ENCODE data around the gene ATP6V0B. TPM values are rescaled to one million over a fixed set of nuclear protein-coding genes. Genes with fewer than 3 reads are reported as not detected.

ATP6V0B gene
- total RNA-seq, 2 experiments from 2014 or later = 90.4 to 94.2 TPM

- H3K27ac Mint-ChIP-seq = no peak overlapping the region
- peaks cover 2% of the 10 kb centered on the region for H3K36me3 Mint-ChIP-seq
- H3K4me1 Mint-ChIP-seq = peaks cover 10% of the 10 kb centered on the region
- peak; percentile 67 for DNase-seq
- peak; percentile 61 for ATAC-seq (ENCODE audit: low read depth)
- POLR2A ChIA-PET = interaction anchor here (1.4 kb wide), 1 partner anchor 9 kb away, joined by 8 read pairs; the partner anchor contains the start of gene IPO13
- no peaks in the 10 kb centered on the region for H3K9me3 Mint-ChIP-seq
- H3K27me3 Mint-ChIP-seq = peaks cover 20% of the 10 kb centered on the region
- peak overlapping the region; percentile 70 for H3K4me3 Mint-ChIP-seq
Observed at GRCh38 chr1:43936431-43937151, 38.2 kb upstream of the ATP6V0B start.

- H3K27me3 Mint-ChIP-seq = peaks cover 20% of the 10 kb centered on the region
- H3K4me3 Mint-ChIP-seq = no peak overlapping the region
- no peak for ATAC-seq (ENCODE audit: low read depth)
- no peak for DNase-seq
- no peaks in the 10 kb centered on the region for H3K9me3 Mint-ChIP-seq
- POLR2A ChIA-PET = interaction anchor here (1.4 kb wide), 1 partner anchor 8 kb away, joined by 8 read pairs; the partner anchor contains the start of gene IPO13
- H3K27ac Mint-ChIP-seq = no peak overlapping the region
- peaks cover 10% of the 10 kb centered on the region for H3K4me1 Mint-ChIP-seq
- H3K36me3 Mint-ChIP-seq = peaks cover 2% of the 10 kb centered on the region
Observed at GRCh38 chr1:43937179-43937865, 37.4 kb upstream of the ATP6V0B start.

GRCh38 chr1:43938383-43938782, 36.4 kb upstream of the ATP6V0B start:
- Mint-ChIP-seq H3K27ac (no peak overlapping the region), H3K36me3 (peaks cover 2% of the 10 kb centered on the region), H3K9me3 (no peaks in the 10 kb centered on the region), H3K4me3 (no peak overlapping the region), H3K4me1 (peaks cover 11% of the 10 kb centered on the region), H3K27me3 (peaks cover 10% of the 10 kb centered on the region)
- POLR2A ChIA-PET = no interaction called here
- ATAC-seq (ENCODE audit: low read depth) = no peak
- DNase-seq = no peak

GRCh38 chr1:43938892-43939587, 35.7 kb upstream of the ATP6V0B start:
- peaks cover 9% of the 10 kb centered on the region for H3K4me1 Mint-ChIP-seq
- no peak overlapping the region for H3K4me3 Mint-ChIP-seq
- H3K9me3 Mint-ChIP-seq = no peaks in the 10 kb centered on the region
- peaks cover 2% of the 10 kb centered on the region for H3K36me3 Mint-ChIP-seq
- DNase-seq = no peak
- peaks cover 8% of the 10 kb centered on the region for H3K27me3 Mint-ChIP-seq
- ATAC-seq (ENCODE audit: low read depth) = no peak
- POLR2A ChIA-PET = no interaction called here
- no peak overlapping the region for H3K27ac Mint-ChIP-seq

- Mint-ChIP-seq H3K4me3 (no peak overlapping the region), H3K9me3 (no peaks in the 10 kb centered on the region), H3K27ac (no peak overlapping the region), H3K4me1 (peaks cover 17% of the 10 kb centered on the region), H3K36me3 (peaks cover 3% of the 10 kb centered on the region), H3K27me3 (no peaks in the 10 kb centered on the region)
- DNase-seq (no peak), ATAC-seq (ENCODE audit: low read depth) (no peak)
- POLR2A ChIA-PET = no interaction called here
Observed at GRCh38 chr1:43942411-43942810, 32.3 kb upstream of the ATP6V0B start.

- Mint-ChIP-seq H3K27me3 (no peaks in the 10 kb centered on the region), H3K4me3 (peak overlapping the region; percentile 93), H3K36me3 (peaks cover 1% of the 10 kb centered on the region), H3K4me1 (peaks cover 29% of the 10 kb centered on the region), H3K27ac (no peak overlapping the region), H3K9me3 (no peaks in the 10 kb centered on the region)
- DNase-seq (no peak), ATAC-seq (ENCODE audit: low read depth) (no peak)
- POLR2A ChIA-PET = interaction anchor here (2.7 kb wide), 1 partner anchor 8 kb away, joined by 8 read pairs; no protein-coding TSS in a partner anchor
Observed at GRCh38 chr1:43944860-43945259, 29.9 kb upstream of the ATP6V0B start.

- POLR2A ChIA-PET = interaction anchor here (1.0 to 3.5 kb wide), 5 partner anchors 9 to 29 kb away, joined by 3 to 23 read pairs (median 10); partner anchors contain the start of genes ATP6V0B and DPH2
- ATAC-seq (ENCODE audit: low read depth) (no peak), DNase-seq (no peak)
- no peaks in the 10 kb centered on the region for H3K9me3 Mint-ChIP-seq
- H3K27me3 Mint-ChIP-seq = no peaks in the 10 kb centered on the region
- H3K4me1 Mint-ChIP-seq = peaks cover 29% of the 10 kb centered on the region
- H3K27ac Mint-ChIP-seq = peak overlapping the region; percentile 90
- H3K4me3 Mint-ChIP-seq = peak overlapping the region; percentile 93
- peaks cover 4% of the 10 kb centered on the region for H3K36me3 Mint-ChIP-seq
Observed at GRCh38 chr1:43945674-43946235, 29.0 kb upstream of the ATP6V0B start.

GRCh38 chr1:43946236-43947060, 28.3 kb upstream of the ATP6V0B start, which contains the start of gene IPO13:
TSS of gene IPO13 (plus strand) at chr1:43946950. CDS start at chr1:43947601, 651 bp downstream.
- Mint-ChIP-seq H3K9me3 (no peaks in the 10 kb centered on the region), H3K27ac (peak within 1 kb of the TSS; percentile 90), H3K4me3 (peak within 1 kb of the TSS; percentile 93), H3K27me3 (no peaks in the 10 kb centered on the region), H3K36me3 (peaks cover 4% of the 10 kb centered on the region), H3K4me1 (peaks cover 29% of the 10 kb centered on the region)
- ATAC-seq (ENCODE audit: low read depth) (peak; percentile 94), DNase-seq (peak; percentile 98)
- POLR2A ChIA-PET = interaction anchor here (0.5 to 3.5 kb wide), 7 partner anchors 10 to 247 kb away, joined by 3 to 23 read pairs (median 8); partner anchors contain the start of genes ATP6V0B, DPH2 and ST3GAL3

- H3K27ac Mint-ChIP-seq = peak overlapping the region; percentile 90
- no peak for DNase-seq
- POLR2A ChIA-PET = interaction anchor here (0.5 to 3.5 kb wide), 6 partner anchors 11 to 248 kb away, joined by 3 to 23 read pairs (median 9); partner anchors contain the start of genes ATP6V0B, DPH2 and ST3GAL3
Observed at GRCh38 chr1:43947061-43947873, 27.5 kb upstream of the ATP6V0B start.

GRCh38 chr1:43947874-43948437, 26.8 kb upstream of the ATP6V0B start:
- Mint-ChIP-seq H3K9me3 (no peaks in the 10 kb centered on the region), H3K4me3 (peak overlapping the region; percentile 93), H3K27me3 (no peaks in the 10 kb centered on the region), H3K27ac (peak overlapping the region; percentile 90), H3K36me3 (peaks cover 4% of the 10 kb centered on the region), H3K4me1 (peaks cover 25% of the 10 kb centered on the region)
- DNase-seq = no peak
- ATAC-seq (ENCODE audit: low read depth) = no peak
- POLR2A ChIA-PET = interaction anchor here (2.6 to 3.5 kb wide), 2 partner anchors 13 to 23 kb away, joined by 10 to 22 read pairs; partner anchors contain the start of gene DPH2

More at GRCh38 chr1:43947061-43947873, 27.5 kb upstream of the ATP6V0B start:
- peak overlapping the region; percentile 93 for H3K4me3 Mint-ChIP-seq
- peak; percentile 15 for ATAC-seq (ENCODE audit: low read depth)
- H3K27me3 Mint-ChIP-seq = no peaks in the 10 kb centered on the region
- H3K4me1 Mint-ChIP-seq = peaks cover 29% of the 10 kb centered on the region
- H3K36me3 Mint-ChIP-seq = peaks cover 4% of the 10 kb centered on the region
- no peaks in the 10 kb centered on the region for H3K9me3 Mint-ChIP-seq

GRCh38 chr1:43949678-43950077, 25.1 kb upstream of the ATP6V0B start:
- Mint-ChIP-seq H3K4me3 (no peak overlapping the region), H3K27me3 (no peaks in the 10 kb centered on the region), H3K4me1 (peaks cover 25% of the 10 kb centered on the region), H3K27ac (no peak overlapping the region), H3K9me3 (no peaks in the 10 kb centered on the region), H3K36me3 (peaks cover 4% of the 10 kb centered on the region)
- DNase-seq = no peak
- no peak for ATAC-seq (ENCODE audit: low read depth)
- POLR2A ChIA-PET = interaction anchor here (1.2 to 1.7 kb wide), 2 partner anchors 9 to 15 kb away, joined by 3 to 6 read pairs; no protein-coding TSS in a partner anchor

Data from activated naive CD8-positive, alpha-beta T cell treated with anti-CD3 and anti-CD28 coated beads, Interleukin-2, amount 10 ng/mL, durations not matched to agents 7 days and 5 days (primary cell).